ENCODE measurements around the gene KCNMA1.

Gene KCNMA1

GRCh38 chr10:76922666-76923065, 714.9 kb downstream of the KCNMA1 start:
- no peak for DNase-seq (ENCODE audit: extremely low read depth, insufficient read length)
- H3K4me3 ChIP-seq (replicated peaks; ENCODE audit: low read depth, low read length), result no peak overlapping the region
- TF ChIP-seq, protein P1, sequence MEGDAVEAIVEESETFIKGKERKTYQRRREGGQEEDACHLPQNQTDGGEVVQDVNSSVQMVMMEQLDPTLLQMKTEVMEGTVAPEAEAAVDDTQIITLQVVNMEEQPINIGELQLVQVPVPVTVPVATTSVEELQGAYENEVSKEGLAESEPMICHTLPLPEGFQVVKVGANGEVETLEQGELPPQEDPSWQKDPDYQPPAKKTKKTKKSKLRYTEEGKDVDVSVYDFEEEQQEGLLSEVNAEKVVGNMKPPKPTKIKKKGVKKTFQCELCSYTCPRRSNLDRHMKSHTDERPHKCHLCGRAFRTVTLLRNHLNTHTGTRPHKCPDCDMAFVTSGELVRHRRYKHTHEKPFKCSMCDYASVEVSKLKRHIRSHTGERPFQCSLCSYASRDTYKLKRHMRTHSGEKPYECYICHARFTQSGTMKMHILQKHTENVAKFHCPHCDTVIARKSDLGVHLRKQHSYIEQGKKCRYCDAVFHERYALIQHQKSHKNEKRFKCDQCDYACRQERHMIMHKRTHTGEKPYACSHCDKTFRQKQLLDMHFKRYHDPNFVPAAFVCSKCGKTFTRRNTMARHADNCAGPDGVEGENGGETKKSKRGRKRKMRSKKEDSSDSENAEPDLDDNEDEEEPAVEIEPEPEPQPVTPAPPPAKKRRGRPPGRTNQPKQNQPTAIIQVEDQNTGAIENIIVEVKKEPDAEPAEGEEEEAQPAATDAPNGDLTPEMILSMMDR (IDR thresholded peaks at IDR 0.05; ENCODE audit: insufficient read depth, low read length, poor library complexity, severe bottlenecking), result no peak
- H3K36me3 ChIP-seq (ENCODE audit: control insufficient read depth, insufficient read depth, low read length), result no peaks in the 10 kb centered on the region
- no peaks in the 10 kb centered on the region for H3K27me3 ChIP-seq (replicated peaks; ENCODE audit: control insufficient read depth, insufficient read depth, low read length)

DNA sequence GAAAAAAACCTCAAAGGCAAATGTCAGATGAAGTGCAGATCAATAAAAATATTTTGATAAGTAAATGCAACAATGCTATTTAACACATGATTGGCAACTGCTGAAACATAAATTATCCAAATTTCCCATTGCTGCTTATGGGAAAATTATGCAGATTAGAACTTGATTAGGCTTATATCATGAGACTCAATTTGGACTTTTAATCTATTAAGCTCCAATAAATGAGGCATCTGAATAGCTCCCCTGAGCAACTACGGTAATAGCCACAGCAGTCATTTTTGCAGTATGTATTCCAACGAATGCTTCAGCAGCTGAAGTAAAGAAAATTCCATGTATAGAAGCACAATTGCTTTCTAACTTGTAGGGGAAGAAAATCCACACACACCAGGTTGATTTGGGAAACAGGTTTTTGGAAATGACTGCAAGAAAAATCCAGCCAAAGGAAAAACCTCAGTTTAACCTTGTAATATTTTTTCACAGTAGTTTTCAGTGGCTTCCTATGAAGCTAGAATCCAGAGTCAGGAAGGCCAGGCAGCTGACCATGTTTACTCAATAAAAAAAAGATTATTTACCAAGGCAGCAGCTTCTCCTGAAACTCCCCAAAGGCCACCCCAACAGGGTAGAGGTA, 716.1 kb downstream of the KCNMA1 start:
- TF ChIP-seq, protein P1 (IDR thresholded peaks at IDR 0.05; ENCODE audit: insufficient read depth, low read length, poor library complexity, severe bottlenecking), result no peak
- no peaks in the 10 kb centered on the region for H3K36me3 ChIP-seq (ENCODE audit: control insufficient read depth, insufficient read depth, low read length)

DNA sequence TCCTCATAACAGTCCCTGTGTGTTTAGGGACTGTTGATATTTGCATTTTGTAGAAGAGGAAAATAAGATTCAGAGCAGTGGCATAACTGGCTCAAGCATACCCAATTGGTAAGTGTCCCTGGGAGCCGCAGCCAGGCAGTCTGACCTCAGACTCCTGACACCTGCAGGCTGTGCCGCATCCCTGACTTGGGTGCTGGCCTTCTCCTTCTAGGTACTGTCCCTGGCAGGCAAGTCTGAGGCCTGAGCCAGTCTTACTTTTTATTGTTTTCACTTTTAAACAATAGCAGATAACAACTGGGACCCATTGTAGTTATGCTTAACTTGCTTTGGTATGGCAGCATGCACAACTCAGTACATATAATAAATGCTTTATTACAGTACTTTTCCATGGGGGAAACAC, 717.0 kb downstream of the KCNMA1 start:
- TF ChIP-seq, protein P1 (IDR thresholded peaks at IDR 0.05; ENCODE audit: insufficient read depth, low read length, poor library complexity, severe bottlenecking), result no peak

More for the DNA sequence above, 716.1 kb downstream of the KCNMA1 start:
- Histone ChIP-seq H3K4me3 (replicated peaks; ENCODE audit: low read depth, low read length) (no peak overlapping the region), H3K27me3 (replicated peaks; ENCODE audit: control insufficient read depth, insufficient read depth, low read length) (no peaks in the 10 kb centered on the region)
- DNase-seq (ENCODE audit: extremely low read depth, insufficient read length), result no peak

GRCh38 chr10:76918106-76918505, 719.5 kb downstream of the KCNMA1 start:
- TF ChIP-seq, protein P1 (IDR thresholded peaks at IDR 0.05; ENCODE audit: insufficient read depth, low read length, poor library complexity, severe bottlenecking), result no peak
- Histone ChIP-seq H3K4me3 (replicated peaks; ENCODE audit: low read depth, low read length) (no peak overlapping the region), H3K27me3 (replicated peaks; ENCODE audit: control insufficient read depth, insufficient read depth, low read length) (no peaks in the 10 kb centered on the region), H3K36me3 (ENCODE audit: control insufficient read depth, insufficient read depth, low read length) (no peaks in the 10 kb centered on the region)
- no peak for DNase-seq (ENCODE audit: extremely low read depth, insufficient read length)

More for the DNA sequence above, 717.0 kb downstream of the KCNMA1 start:
- H3K4me3 ChIP-seq (replicated peaks; ENCODE audit: low read depth, low read length), result no peak overlapping the region
- no peaks in the 10 kb centered on the region for H3K36me3 ChIP-seq (ENCODE audit: control insufficient read depth, insufficient read depth, low read length)
- no peak for DNase-seq (ENCODE audit: extremely low read depth, insufficient read length)
- no peaks in the 10 kb centered on the region for H3K27me3 ChIP-seq (replicated peaks; ENCODE audit: control insufficient read depth, insufficient read depth, low read length)

- Histone ChIP-seq H3K36me3 (ENCODE audit: control insufficient read depth, insufficient read depth, low read length) (no peaks in the 10 kb centered on the region), H3K4me3 (replicated peaks; ENCODE audit: low read depth, low read length) (no peak overlapping the region), H3K27me3 (replicated peaks; ENCODE audit: control insufficient read depth, insufficient read depth, low read length) (no peaks in the 10 kb centered on the region)
- no peak for DNase-seq (ENCODE audit: extremely low read depth, insufficient read length)
- TF ChIP-seq, protein P1 (IDR thresholded peaks at IDR 0.05; ENCODE audit: insufficient read depth, low read length, poor library complexity, severe bottlenecking), result no peak
These were observed 720.5 kb downstream of the KCNMA1 start for GRCh38 chr10:76917071-76917470.

DNA sequence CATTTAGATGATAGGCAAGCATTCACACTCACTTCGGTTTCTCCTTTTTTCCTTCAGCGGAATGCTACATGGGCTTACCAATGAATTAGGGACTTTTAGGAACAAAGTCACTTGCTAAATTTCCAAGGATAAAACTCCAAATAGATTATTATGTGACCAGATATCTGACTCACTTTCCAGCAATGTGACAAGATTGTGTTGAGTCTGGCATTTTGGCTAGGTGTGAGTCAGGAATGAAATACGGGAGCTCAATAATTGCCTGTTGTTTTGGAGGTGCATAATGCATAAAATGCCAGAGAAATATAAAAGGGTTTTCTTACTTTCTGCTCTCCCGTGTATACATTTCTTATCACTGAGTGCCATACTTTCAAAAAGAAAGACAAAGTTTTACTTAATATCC, 721.1 kb downstream of the KCNMA1 start:
- no peak overlapping the region for H3K4me3 ChIP-seq (replicated peaks; ENCODE audit: low read depth, low read length)
- no peaks in the 10 kb centered on the region for H3K27me3 ChIP-seq (replicated peaks; ENCODE audit: control insufficient read depth, insufficient read depth, low read length)
- TF ChIP-seq, protein P1 (IDR thresholded peaks at IDR 0.05; ENCODE audit: insufficient read depth, low read length, poor library complexity, severe bottlenecking), result no peak
- no peak for DNase-seq (ENCODE audit: extremely low read depth, insufficient read length)
- H3K36me3 ChIP-seq (ENCODE audit: control insufficient read depth, insufficient read depth, low read length), result no peaks in the 10 kb centered on the region
